ENCODE data around the gene RPL10. TPM values are rescaled to one million over a fixed set of nuclear protein-coding genes. Genes with fewer than 3 reads are reported as not detected.

The RPL10 gene
- polyA plus RNA-seq, 3 donors, result 3,021 to 3,596 (median 3,323) TPM

GRCh38 chrX:154353172-154353843, 44.9 kb upstream of the RPL10 start:
- DNase-seq (ENCODE audit: extremely low read depth in 1 of 11, low read depth in 9 of 11, low spot score in 4 of 11), result no peak

GRCh38 chrX:154354013-154354412, 44.2 kb upstream of the RPL10 start:
- DNase-seq (ENCODE audit: extremely low read depth in 1 of 11, low read depth in 9 of 11, low spot score in 4 of 11), result no peak

DNA sequence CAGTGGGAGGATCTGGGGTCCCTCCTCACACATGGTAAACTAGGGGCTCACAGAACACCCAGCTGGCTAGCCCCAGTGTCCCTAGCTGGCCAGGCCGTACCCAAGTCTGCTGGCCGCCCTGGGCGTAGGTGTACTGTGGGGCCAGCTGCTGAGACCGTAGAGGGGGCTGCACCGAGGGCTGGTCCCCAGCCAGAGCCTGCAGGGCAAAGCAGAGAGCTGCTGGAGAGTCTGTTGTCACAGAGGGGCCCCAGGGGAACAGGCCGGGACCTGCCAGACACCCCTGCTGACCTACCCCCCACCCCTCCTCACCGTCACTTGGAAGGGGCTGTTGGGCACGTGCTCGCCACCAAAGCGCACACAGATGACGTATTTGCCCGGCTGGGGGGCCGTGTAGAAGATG, 43.7 kb upstream of the RPL10 start:
- no peak for DNase-seq (ENCODE audit: extremely low read depth in 1 of 11, low read depth in 9 of 11, low spot score in 4 of 11)

DNA sequence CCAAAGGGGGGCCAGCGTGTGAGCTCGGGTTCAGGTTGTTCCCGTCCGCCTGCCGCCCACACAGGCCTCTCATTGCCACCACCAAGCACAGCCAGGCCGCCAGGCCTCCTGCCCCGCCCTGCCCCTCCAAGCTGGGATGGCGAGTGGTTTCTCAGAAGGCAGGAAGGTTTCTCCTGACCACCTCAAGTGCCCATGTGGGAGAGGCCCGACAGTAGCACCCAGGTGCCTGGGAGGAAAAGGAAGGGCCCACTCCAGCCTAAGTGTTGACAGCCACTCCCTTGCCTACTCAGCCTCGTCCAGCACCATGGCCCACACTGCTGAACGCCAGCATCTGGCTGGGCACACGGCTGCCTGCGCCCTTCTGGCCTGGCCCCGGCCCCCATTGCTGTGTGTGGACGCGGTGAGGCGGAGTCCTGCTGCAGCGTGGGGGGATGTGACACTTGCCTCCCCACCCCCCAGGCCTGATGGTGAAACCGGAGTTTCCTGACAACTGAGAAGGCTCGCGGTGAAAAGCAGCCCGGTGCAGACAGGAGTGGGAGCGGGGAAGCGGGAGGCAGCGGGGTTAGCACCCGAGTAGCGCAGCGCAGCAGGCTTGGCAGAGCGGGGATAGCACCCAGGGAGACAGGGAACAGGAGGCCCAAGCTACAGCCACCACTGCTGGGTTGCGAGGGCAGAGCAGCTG, 42.9 kb upstream of the RPL10 start:
- no peak for DNase-seq (ENCODE audit: extremely low read depth in 1 of 11, low read depth in 9 of 11, low spot score in 4 of 11)

GRCh38 chrX:154355776-154356140, 42.4 kb upstream of the RPL10 start:
- no peak for DNase-seq (ENCODE audit: extremely low read depth in 1 of 11, low read depth in 9 of 11, low spot score in 4 of 11)

GRCh38 chrX:154356596-154356995, 41.6 kb upstream of the RPL10 start:
- DNase-seq (ENCODE audit: extremely low read depth in 1 of 11, low read depth in 9 of 11, low spot score in 4 of 11), result no peak

GRCh38 chrX:154357205-154357604, 41.0 kb upstream of the RPL10 start:
- DNase-seq (ENCODE audit: extremely low read depth in 1 of 11, low read depth in 9 of 11, low spot score in 4 of 11), result no peak

DNA sequence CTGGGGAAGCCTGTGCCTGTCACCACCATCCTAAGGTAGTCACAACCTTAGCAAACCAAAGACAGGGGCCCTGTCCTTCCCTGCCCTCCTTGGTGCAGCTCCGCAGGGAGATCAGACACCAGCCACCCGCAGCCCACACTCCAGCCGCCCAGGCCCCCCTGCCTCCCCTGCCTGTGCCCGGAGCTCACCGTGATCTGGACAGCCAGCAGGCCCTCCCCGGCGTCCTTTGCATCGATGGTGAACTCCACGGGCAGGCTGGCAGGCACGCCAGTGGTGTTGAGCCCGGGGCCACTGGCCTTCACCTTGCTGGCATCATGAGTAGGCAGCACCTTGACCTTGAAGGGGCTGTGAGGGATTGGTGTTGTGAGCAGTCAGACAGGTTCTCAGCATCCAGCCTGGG, 40.2 kb upstream of the RPL10 start:
- no peak for DNase-seq (ENCODE audit: extremely low read depth in 1 of 11, low read depth in 9 of 11, low spot score in 4 of 11)

DNA sequence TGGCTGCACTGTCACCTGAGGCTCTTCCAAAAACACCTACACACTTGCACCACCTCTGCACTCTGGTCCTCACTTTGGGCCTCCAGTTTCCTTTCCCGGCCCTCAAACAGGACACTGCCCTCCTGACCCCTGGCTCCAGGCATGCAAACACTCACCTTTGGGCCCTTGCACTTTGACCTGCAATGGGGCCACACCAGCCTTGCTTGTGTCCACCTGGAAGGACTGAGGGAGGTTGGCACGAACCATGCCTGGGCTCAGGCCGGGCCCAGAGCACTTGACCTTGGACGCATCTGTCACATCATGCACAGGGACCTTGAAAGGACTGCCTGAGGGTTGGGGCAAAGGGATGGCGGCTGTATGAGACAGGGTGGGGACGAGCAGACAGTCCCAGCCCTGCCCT, 39.3 kb upstream of the RPL10 start:
- DNase-seq (ENCODE audit: extremely low read depth in 1 of 11, low read depth in 9 of 11, low spot score in 4 of 11), result no peak

- DNase-seq (ENCODE audit: extremely low read depth in 1 of 11, low read depth in 9 of 11, low spot score in 4 of 11), result no peak
These were observed 38.6 kb upstream of the RPL10 start for GRCh38 chrX:154359362-154360154.

- DNase-seq (ENCODE audit: extremely low read depth in 1 of 11, low read depth in 9 of 11, low spot score in 4 of 11), result no peak
These were observed 37.9 kb upstream of the RPL10 start for GRCh38 chrX:154360155-154360713.

DNA sequence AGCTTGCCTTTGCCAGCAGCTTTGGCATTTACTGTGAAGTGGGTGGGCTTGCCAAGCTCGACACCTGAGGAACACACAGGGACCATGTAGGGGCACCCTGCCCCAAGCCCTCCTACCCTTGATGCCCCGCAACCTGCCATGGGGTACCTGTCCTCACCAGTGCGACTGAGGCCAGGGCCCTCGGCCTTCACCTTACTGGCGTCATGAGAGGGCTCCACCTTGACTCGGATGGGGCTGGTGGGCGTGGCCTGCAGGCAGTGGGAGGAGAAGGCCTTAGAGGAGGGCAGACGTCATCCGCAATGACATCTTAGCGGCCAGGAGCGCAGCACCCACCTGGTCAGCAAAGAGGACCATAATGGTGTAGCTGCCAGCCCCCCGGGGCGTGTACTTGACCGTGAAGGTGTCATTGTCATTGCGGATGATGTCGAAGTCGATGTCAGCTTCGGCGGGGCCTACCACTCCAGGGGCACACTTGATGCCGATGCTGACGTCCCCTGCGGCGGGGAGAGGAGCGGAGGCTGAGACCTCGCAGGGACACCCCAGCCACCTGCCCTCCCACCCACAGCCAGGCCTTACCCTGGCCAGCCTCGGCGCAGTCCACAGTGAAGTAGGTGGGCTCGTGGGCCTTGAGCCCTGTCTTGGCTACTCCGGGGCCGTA, 36.0 kb upstream of the RPL10 start:
- no peak for DNase-seq (ENCODE audit: extremely low read depth in 1 of 11, low read depth in 9 of 11, low spot score in 4 of 11)

GRCh38 chrX:154363706-154364439, 34.3 kb upstream of the RPL10 start:
- no peak for DNase-seq (ENCODE audit: extremely low read depth in 1 of 11, low read depth in 9 of 11, low spot score in 4 of 11)

- DNase-seq (ENCODE audit: extremely low read depth in 1 of 11, low read depth in 9 of 11, low spot score in 4 of 11), result no peak
These were observed 33.1 kb upstream of the RPL10 start for GRCh38 chrX:154365052-154365600.

- DNase-seq (ENCODE audit: extremely low read depth in 1 of 11, low read depth in 9 of 11, low spot score in 4 of 11), result no peak
These were observed 32.0 kb upstream of the RPL10 start for GRCh38 chrX:154365997-154366665.

DNA sequence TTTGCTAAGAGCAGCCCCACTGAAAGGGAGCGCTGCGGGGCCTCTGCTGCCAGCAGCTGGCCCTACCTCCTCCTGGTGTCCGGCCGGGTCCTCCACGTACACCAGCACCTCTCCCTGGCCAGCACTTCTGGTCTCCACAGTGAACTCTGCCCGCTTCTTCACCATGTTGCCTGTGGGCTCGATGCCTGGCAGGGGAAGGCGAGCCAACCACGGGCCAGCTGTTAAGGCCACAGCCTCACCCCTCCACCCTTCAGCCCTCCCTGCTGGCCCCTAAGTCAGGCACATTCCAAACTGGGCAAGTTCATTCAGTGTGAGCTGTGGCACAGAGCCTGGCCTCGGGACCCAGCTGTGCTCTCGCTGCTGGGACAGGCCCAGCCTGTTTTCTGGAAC, 31.5 kb upstream of the RPL10 start:
- DNase-seq (ENCODE audit: extremely low read depth in 1 of 11, low read depth in 9 of 11, low spot score in 4 of 11), result no peak

GRCh38 chrX:154367474-154368308, 30.5 kb upstream of the RPL10 start:
- no peak for DNase-seq (ENCODE audit: extremely low read depth in 1 of 11, low read depth in 9 of 11, low spot score in 4 of 11)
